Measurements from ENCODE around the gene SKA3.

The SKA3 gene

GRCh38 chr13:21106089-21106488, 70.3 kb downstream of the SKA3 start:
- no peak for DNase-seq

- no peak for DNase-seq
These were observed 71.9 kb downstream of the SKA3 start for GRCh38 chr13:21104199-21105019.

Measured in NCI-H446 treated with DMSO at 0.1 percent for 48 hours (cell line).